ENCODE results near the gene TMEM79.
A peak's percentile ranks its signal among the peaks of the same experiment; 100 is the strongest.

The TMEM79 gene

GRCh38 chr1:156337888-156338179 is 53.7 kb downstream of the TMEM79 start:
- Histone ChIP-seq H3K4me2 (ENCODE audit: low read length) (peak overlapping the region; percentile 70), H3K79me2 (ENCODE audit: low read length) (peaks cover 54% of the 10 kb centered on the region), H2AFZ (ENCODE audit: low read depth, low read length) (no peak overlapping the region), H3K27me3 (ENCODE audit: low read depth, low read length) (no peaks in the 10 kb centered on the region), H3K9ac (ENCODE audit: low read length) (peak overlapping the region; percentile 81), H3K27ac (ENCODE audit: low read length) (peak overlapping the region; percentile 56), H3K4me3 (ENCODE audit: low read length) (peak overlapping the region; percentile 84), H4K20me1 (ENCODE audit: insufficient read depth, low read length) (peaks cover 19% of the 10 kb centered on the region; the same call in 1 of the 2 replicates), H3K4me1 (ENCODE audit: low read length) (peaks cover 13% of the 10 kb centered on the region), H3K36me3 (replicated peaks; ENCODE audit: low read depth, low read length) (peaks cover 35% of the 10 kb centered on the region), H3K9me3 (ENCODE audit: insufficient read depth, low read length) (no peaks in the 10 kb centered on the region)
- TF ChIP-seq EZH2phosphoT487 (IDR thresholded peaks at IDR 0.05; ENCODE audit: low read depth) (no peak), CTCF (IDR thresholded peaks at IDR 0.05; ENCODE audit: low read depth, low read length) (no peak)

DNA sequence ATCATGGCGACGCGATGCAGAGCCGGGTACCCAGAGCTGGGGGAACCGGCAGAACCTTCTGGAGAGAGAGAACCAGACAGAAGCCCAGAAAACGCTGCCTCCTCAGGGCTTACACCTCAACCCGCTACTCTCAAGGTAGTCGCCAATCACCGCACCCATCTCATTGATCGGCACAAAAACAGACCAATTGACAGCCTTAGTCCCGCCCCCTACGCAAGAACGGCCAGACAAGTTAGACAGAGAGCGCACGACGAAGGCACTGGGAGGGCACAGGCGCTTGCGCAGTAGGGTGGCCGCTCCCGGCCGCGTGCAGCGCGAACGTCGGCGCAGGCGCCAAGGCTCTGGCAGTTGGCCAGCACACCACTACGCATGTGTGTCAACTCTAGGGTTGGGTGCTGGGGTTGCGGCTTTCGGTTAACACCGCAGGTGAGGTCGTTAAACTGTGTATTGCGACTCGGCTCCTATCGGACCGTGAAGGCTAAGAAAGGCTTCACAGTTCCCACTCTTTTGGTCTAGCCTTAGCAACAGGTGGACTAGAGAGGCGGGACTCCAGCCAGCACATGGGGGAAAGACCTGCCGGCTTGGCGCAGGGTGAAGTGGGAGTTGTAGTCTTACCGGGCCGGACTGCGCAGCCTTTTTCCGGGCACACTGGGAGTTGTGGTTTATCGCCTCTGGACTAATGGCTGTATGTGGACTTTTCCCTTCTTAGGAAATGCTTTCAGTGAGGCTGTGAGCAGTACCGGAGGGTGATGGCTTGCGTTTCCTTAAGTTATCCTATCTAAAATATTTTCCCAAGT is 54.3 kb downstream of the TMEM79 start, which contains the start of the genes CCT3 and TSACC:
Gene CCT3, minus strand, starts transcription at position 113 of the 797 bp plus-strand sequence. Its CDS starts 108 bp downstream, at position 5.
Gene TSACC, plus strand, starts transcription at position 347 of the 797 bp plus-strand sequence. CDS start 1,232 bp downstream, outside the sequence.
- peak within 1 kb of the TSS; percentile 81 for H3K27ac ChIP-seq (ENCODE audit: low read length)
- H3K9me3 ChIP-seq (ENCODE audit: insufficient read depth, low read length), result no peaks in the 10 kb centered on the region
- H3K4me3 ChIP-seq (ENCODE audit: low read length), result peak within 1 kb of the TSS; percentile 84
- H4K20me1 ChIP-seq (ENCODE audit: insufficient read depth, low read length), result peaks cover 19% of the 10 kb centered on the region; the same call in 1 of the 2 replicates
- peak within 1 kb of the TSS; percentile 65 for H2AFZ ChIP-seq (ENCODE audit: low read depth, low read length)
- no peaks in the 10 kb centered on the region for H3K27me3 ChIP-seq (ENCODE audit: low read depth, low read length)
- H3K36me3 ChIP-seq (replicated peaks; ENCODE audit: low read depth, low read length), result peaks cover 32% of the 10 kb centered on the region
- TF ChIP-seq EZH2phosphoT487 (IDR thresholded peaks at IDR 0.05; ENCODE audit: low read depth), result no peak
- no peak for TF ChIP-seq CTCF (IDR thresholded peaks at IDR 0.05; ENCODE audit: low read depth, low read length)
- peaks cover 13% of the 10 kb centered on the region for H3K4me1 ChIP-seq (ENCODE audit: low read length)
- H3K4me2 ChIP-seq (ENCODE audit: low read length), result peak within 1 kb of the TSS; percentile 70
- H3K9ac ChIP-seq (ENCODE audit: low read length), result peak within 1 kb of the TSS; percentile 81
- H3K79me2 ChIP-seq (ENCODE audit: low read length), result peaks cover 50% of the 10 kb centered on the region

Measured in OCI-LY3 (cell line).